HCT116 (cell line): Measurements from ENCODE around the gene CRACR2A.

Source experiments
- ATF3 ChIP-seq: IDR thresholded peaks from 2 replicates; pipeline ENCODE4 v1.6.1; 2012
- CTCF ChIP-seq, 3 experiments: fragments of 200-600 bp in 1 of 3; sonication (generic) in 1 of 3; IDR thresholded peaks in 2 of 3; conservative IDR thresholded peaks in 1 of 3; 2 replicates each; pipeline ENCODE4 v1.5.1; 2012 to 2017; ENCODE audit warnings: low read depth in 2 of 3, low read length in 2 of 3, antibody characterized with exemption in 1 of 3, borderline replicate concordance in 1 of 3, control low read depth in 1 of 3, mild to moderate bottlenecking in 1 of 3, mixed read lengths in 1 of 3, mixed run types in 1 of 3, moderate library complexity in 1 of 3; ENCODE audit not compliant: insufficient read depth in 1 of 3
- ELF1 ChIP-seq: IDR thresholded peaks from 2 replicates; pipeline ENCODE4 v1.6.1; 2012; ENCODE audit warnings: low read depth, borderline replicate concordance
- EZH2 ChIP-seq: fragments of 200-600 bp; sonication (generic); IDR thresholded peaks from 2 replicates; pipeline ENCODE4 v1.6.1; 2017; ENCODE audit warnings: antibody characterized with exemption, mixed run types
- EZH2phosphoT487 ChIP-seq: fragments of 200-600 bp; IDR thresholded peaks from 2 replicates; pipeline ENCODE4 v1.6.1; 2018; ENCODE audit warnings: antibody characterized with exemption, borderline replicate concordance
- MAX ChIP-seq: IDR thresholded peaks from 2 replicates; pipeline ENCODE4 v1.6.1; 2012
- POLR2A ChIP-seq: IDR thresholded peaks from 2 replicates; pipeline ENCODE4 v1.7.0; 2011; ENCODE audit warnings: borderline replicate concordance; ENCODE audit not compliant: insufficient read depth, insufficient read length; ENCODE audit errors: extremely low read depth
- SIN3A ChIP-seq: IDR thresholded peaks from 2 replicates; pipeline ENCODE4 v1.6.1; 2012; ENCODE audit warnings: low read depth
- SP1 ChIP-seq: IDR thresholded peaks from 2 replicates; pipeline ENCODE4 v1.6.1; 2012; ENCODE audit warnings: low read depth
- SRF ChIP-seq: IDR thresholded peaks from 2 replicates; pipeline ENCODE4 v1.6.1; 2012; ENCODE audit warnings: low read depth

GRCh38 chr12:3631272-3631637 lies 121.7 kb downstream of the CRACR2A start:
- TF ChIP-seq CTCF (IDR thresholded peaks at IDR 0.05 in 2 of 3, conservative IDR thresholded peaks at IDR 0.05 in 1 of 3; ENCODE audit: borderline replicate concordance in 1 of 3, insufficient read depth in 1 of 3, low read depth in 2 of 3, low read length in 2 of 3) (no peak), EZH2phosphoT487 (no peak), SP1 (no peak), EZH2 (no peak), SRF (no peak), POLR2A (no peak), MAX (no peak), ELF1 (no peak), ATF3 (no peak), SIN3A (no peak)
